A549 (cell line): ENCODE measurements around the gene LST1. TPM values are rescaled to one million over a fixed set of nuclear protein-coding genes. Genes with fewer than 3 reads are reported as not detected.

Experiments
- ATAC-seq, 2 experiments: fragments of 200-7000 bp in 1 of 2; fragments of >200 bp in 1 of 2; cut with Nextera tagmentation in 1 of 2; cut with Tn5 transposase in 1 of 2; 3 replicates each; pipeline versions ENCODE4 v1.8.0 to v1.9.1; 2018 to 2020; ENCODE audit warnings: mild to moderate bottlenecking in 1 of 2, moderate library complexity in 1 of 2
- CTCF ChIA-PET: fragments of 300-600 bp; sonication (Branson Sonifier 250); formaldehyde crosslinking; extraction: SDS; loops from one replicate; lab custom pipeline; 2021; ENCODE audit warnings: antibody characterized with exemption, inconsistent platforms; lab: Yijun Ruan, JAX
- POLR2A ChIA-PET: fragments of 350-600 bp; formaldehyde crosslinking; extraction: SDS; loops from one replicate; lab custom pipeline; 2021; ENCODE audit warnings: antibody characterized with exemption, inconsistent platforms; lab: Yijun Ruan, JAX
- DNase-seq, 2 experiments: peaks; one replicate each; pipeline versions ENCODE4 v3.0.0 to v3.0.0-alpha.2; 2011 to 2016; ENCODE audit warnings: low read depth in 1 of 2, low spot score in 1 of 2
- FAIRE-seq: peaks from 2 replicates; lab custom pipeline; 2011; peaks lifted over from hg19 to GRCh38; lab: Jason Lieb, UNC
- H3K27ac ChIP-seq, 2 experiments: fragments of >200 bp; sonication (Bioruptor Twin); formaldehyde crosslinking; 3 replicates each; pipeline ENCODE4 v1.5.1; 2016 to 2017
- H3K4me1 ChIP-seq: fragments of >200 bp; sonication (Bioruptor Twin); formaldehyde crosslinking; 3 replicates; pipeline ENCODE4 v1.6.1; 2016
- H3K4me2 ChIP-seq: fragments of >200 bp; sonication (Bioruptor Twin); formaldehyde crosslinking; 3 replicates; pipeline ENCODE4 v1.6.1; 2016
- H3K4me3 ChIP-seq: fragments of >200 bp; sonication (Bioruptor Twin); formaldehyde crosslinking; 3 replicates; pipeline ENCODE4 v1.5.1; 2016
- H3K9me3 ChIP-seq: fragments of >200 bp; sonication (Bioruptor Twin); formaldehyde crosslinking; 3 replicates; pipeline ENCODE4 v1.6.1; 2016
- CBX2 ChIP-seq: fragments of 200-600 bp; sonication (generic); IDR thresholded peaks from 2 replicates; pipeline ENCODE4 v1.6.1; 2016; ENCODE audit warnings: low read depth, mild to moderate bottlenecking, borderline replicate concordance
- CHD2 ChIP-seq: fragments of 150-350 bp; IDR thresholded peaks from 2 replicates; pipeline ENCODE4 v1.6.1; 2014; ENCODE audit warnings: low read length; ENCODE audit not compliant: partially characterized antibody
- EHF ChIP-seq: fragments of 250-450 bp; sonication (Bioruptor Pico); IDR thresholded peaks from 2 replicates; pipeline ENCODE4 v1.5.0; 2020; ENCODE audit warnings: mild to moderate bottlenecking
- EHMT2 ChIP-seq: fragments of 200-600 bp; sonication (generic); IDR thresholded peaks from 2 replicates; pipeline ENCODE4 v1.6.1; 2016; ENCODE audit warnings: antibody characterized with exemption, low read depth, mild to moderate bottlenecking, moderate library complexity
- FOXS1 ChIP-seq: fragments of 250-450 bp; sonication (Bioruptor Pico); IDR thresholded peaks from 2 replicates; pipeline ENCODE4 v1.5.0; 2020; ENCODE audit warnings: mild to moderate bottlenecking, moderate library complexity
- GATA3 ChIP-seq: IDR thresholded peaks from 2 replicates; pipeline ENCODE4 v1.6.1; 2012; ENCODE audit warnings: borderline replicate concordance
- HDAC2 ChIP-seq: fragments of 200-600 bp; sonication (generic); IDR thresholded peaks from 2 replicates; pipeline ENCODE4 v1.6.1; 2016
- HMGXB4 ChIP-seq: fragments of 250-450 bp; sonication (Bioruptor Pico); IDR thresholded peaks from 2 replicates; pipeline ENCODE4 v1.5.0; 2021; ENCODE audit warnings: mild to moderate bottlenecking, moderate library complexity, borderline replicate concordance
- HOXB13 ChIP-seq: fragments of 250-450 bp; sonication (Bioruptor Pico); IDR thresholded peaks from 2 replicates; pipeline ENCODE4 v1.5.0; 2020; ENCODE audit warnings: low read depth, mild to moderate bottlenecking, moderate library complexity
- JUN ChIP-seq, 2 experiments: fragments of >200 bp; sonication (Bioruptor Twin); formaldehyde crosslinking; IDR thresholded peaks; 2 replicates in 1 of 2; 3 replicates in 1 of 2; pipeline ENCODE4 v1.6.1; 2016 to 2017
- KDM1A ChIP-seq: fragments of 200-600 bp; sonication (generic); IDR thresholded peaks from 2 replicates; pipeline ENCODE4 v1.6.1; 2016; ENCODE audit warnings: low read depth, mild to moderate bottlenecking
- MAFK ChIP-seq: fragments of 450-650 bp; IDR thresholded peaks from 2 replicates; pipeline ENCODE4 v1.6.1; 2014; ENCODE audit not compliant: partially characterized antibody
- POLR2A ChIP-seq: IDR thresholded peaks from 2 replicates; pipeline ENCODE4 v1.6.1; 2012; ENCODE audit warnings: mild to moderate bottlenecking, low read length
- POLR2AphosphoS2 ChIP-seq: conservative IDR thresholded peaks from 2 replicates; pipeline ENCODE4 v1.6.1; 2012; ENCODE audit warnings: low read length, improper control_type of control experiment, inconsistent platforms
- RARB ChIP-seq: fragments of 250-450 bp; sonication (Bioruptor Pico); IDR thresholded peaks from 2 replicates; pipeline ENCODE4 v1.8.0; 2021; ENCODE audit warnings: mild to moderate bottlenecking, moderate library complexity
- TFCP2L1 ChIP-seq: fragments of 250-450 bp; sonication (Bioruptor Pico); IDR thresholded peaks from 2 replicates; pipeline ENCODE4 v1.5.0; 2021; ENCODE audit warnings: mild to moderate bottlenecking
- TP53 ChIP-seq: fragments of 250-450 bp; sonication (Bioruptor Pico); IDR thresholded peaks from 2 replicates; pipeline ENCODE4 v1.5.0; 2021; ENCODE audit warnings: mild to moderate bottlenecking, moderate library complexity
- USF2 ChIP-seq: fragments of 450-650 bp; IDR thresholded peaks from 2 replicates; pipeline ENCODE4 v1.6.1; 2014; ENCODE audit warnings: antibody characterized with exemption
- ZC3H11A ChIP-seq: fragments of 450-650 bp; IDR thresholded peaks from 2 replicates; pipeline ENCODE4 v1.6.1; 2014; ENCODE audit warnings: antibody characterized with exemption, mild to moderate bottlenecking
- WGBS: methylation state at CpG from one replicate; pipeline ENCODE4 v1.1.6; 2017; ENCODE audit errors: missing lambda C conversion rate; 5-methylcytosine and 5-hydroxymethylcytosine counted together
- polyA plus RNA-seq, 4 experiments: library from polyadenylated mRNA; depleted of rRNA in 3 of 4; stranded (reverse); fragments of >200 nt; fragmentation: RNase III in 1 of 4; extraction: RNeasy Plus Mini Kit Qiagen cat#74134 plus additional on column Dnase treatment in 1 of 4; gene quantifications; 2 replicates in 3 of 4; 3 replicates in 1 of 4; pipeline ENCODE4 v1.2.3, GENCODE V29; 2011 to 2017

LST1 gene
- polyA plus RNA-seq, 2 of the 4 experiments (the other 2 are of a cell fraction), result 0.19 to 0.26 TPM

GRCh38 chr6:31632279-31632946 is 46.3 kb downstream of the LST1 start:
- H3K4me1 ChIP-seq, result no peaks in the 10 kb centered on the region
- WGBS, result 93% methylated on average over 26 of the region's 26 CpGs
- H3K9me3 ChIP-seq, result no peaks in the 10 kb centered on the region
- FAIRE-seq, result no peak
- H3K4me2 ChIP-seq, result no peak overlapping the region
- CTCF ChIA-PET, result interaction anchor here (1.0 to 2.2 kb wide), 2 partner anchors 9 to 86 kb away, joined by 4 to 7 read pairs; partner anchors contain the start of genes ATP6V1G2 and NFKBIL1
- peak in 1 of 2 experiments; percentile 23; a peak in 1 of 5 replicates for TF ChIP-seq JUN (IDR thresholded peaks at IDR 0.05)
- TF ChIP-seq EHMT2, result no peak
- TF ChIP-seq CHD2, result no peak
- TF ChIP-seq RARB (CRISPR knock-in tag), result no peak
- POLR2A ChIA-PET, result interaction anchor here (0.8 kb wide), 1 partner anchor 10 kb away, joined by 3 read pairs; no protein-coding TSS in a partner anchor
- H3K27ac ChIP-seq, result no peak overlapping the region
- no peak for DNase-seq
- no peak for ATAC-seq
- H3K4me3 ChIP-seq, result no peak overlapping the region

GRCh38 chr6:31633447-31633846 is 47.4 kb downstream of the LST1 start:
- ChIA-PET CTCF (interaction anchor here (0.7 to 2.2 kb wide), 2 partner anchors 8 to 87 kb away, joined by 3 to 7 read pairs; partner anchors contain the start of genes ATP6V1G2 and NFKBIL1), POLR2A (interaction anchor here (0.8 kb wide), 1 partner anchor 11 kb away, joined by 3 read pairs; no protein-coding TSS in a partner anchor)
- H3K9me3 ChIP-seq, result no peaks in the 10 kb centered on the region
- H3K4me3 ChIP-seq, result no peak overlapping the region
- H3K4me1 ChIP-seq, result no peaks in the 10 kb centered on the region
- H3K4me2 ChIP-seq, result no peak overlapping the region
- TF ChIP-seq USF2, result no peak
- TF ChIP-seq KDM1A, result no peak
- TF ChIP-seq EHMT2, result no peak
- no peak for TF ChIP-seq HOXB13 (CRISPR knock-in tag)
- TF ChIP-seq CBX2, result no peak
- TF ChIP-seq TFCP2L1, result no peak
- no peak for TF ChIP-seq JUN (IDR thresholded peaks at IDR 0.05)
- TF ChIP-seq MAFK, result no peak
- TF ChIP-seq GATA3, result no peak
- TF ChIP-seq ZC3H11A, result no peak
- FAIRE-seq (no peak), DNase-seq (no peak), ATAC-seq (no peak)
- 95% methylated on average over 3 of the region's 7 CpGs for WGBS
- no peak overlapping the region for H3K27ac ChIP-seq

- DNase-seq (no peak), FAIRE-seq (no peak), ATAC-seq (no peak)
- ChIA-PET CTCF (interaction anchor here (0.7 to 2.2 kb wide), 3 partner anchors 9 to 87 kb away, joined by 3 to 8 read pairs (median 7); partner anchors contain the start of genes ATP6V1G2 and NFKBIL1), POLR2A (no interaction called here)
- H3K4me3 ChIP-seq, result no peak overlapping the region
- no peaks in the 10 kb centered on the region for H3K4me1 ChIP-seq
- H3K27ac ChIP-seq, result no peak overlapping the region
- no peaks in the 10 kb centered on the region for H3K9me3 ChIP-seq
- H3K4me2 ChIP-seq, result no peak overlapping the region
- TF ChIP-seq USF2 (no peak), HMGXB4 (no peak), TP53 (CRISPR knock-in tag) (no peak), EHF (CRISPR knock-in tag) (no peak), GATA3 (no peak), POLR2AphosphoS2 (no peak), FOXS1 (no peak), POLR2A (no peak), HDAC2 (no peak)
- 88% methylated on average over 3 of the region's 3 CpGs for WGBS
Measured at GRCh38 chr6:31634131-31634530, 48.1 kb downstream of the LST1 start.
